ENCODE results near the gene RIMS1.

Gene RIMS1, protein sequence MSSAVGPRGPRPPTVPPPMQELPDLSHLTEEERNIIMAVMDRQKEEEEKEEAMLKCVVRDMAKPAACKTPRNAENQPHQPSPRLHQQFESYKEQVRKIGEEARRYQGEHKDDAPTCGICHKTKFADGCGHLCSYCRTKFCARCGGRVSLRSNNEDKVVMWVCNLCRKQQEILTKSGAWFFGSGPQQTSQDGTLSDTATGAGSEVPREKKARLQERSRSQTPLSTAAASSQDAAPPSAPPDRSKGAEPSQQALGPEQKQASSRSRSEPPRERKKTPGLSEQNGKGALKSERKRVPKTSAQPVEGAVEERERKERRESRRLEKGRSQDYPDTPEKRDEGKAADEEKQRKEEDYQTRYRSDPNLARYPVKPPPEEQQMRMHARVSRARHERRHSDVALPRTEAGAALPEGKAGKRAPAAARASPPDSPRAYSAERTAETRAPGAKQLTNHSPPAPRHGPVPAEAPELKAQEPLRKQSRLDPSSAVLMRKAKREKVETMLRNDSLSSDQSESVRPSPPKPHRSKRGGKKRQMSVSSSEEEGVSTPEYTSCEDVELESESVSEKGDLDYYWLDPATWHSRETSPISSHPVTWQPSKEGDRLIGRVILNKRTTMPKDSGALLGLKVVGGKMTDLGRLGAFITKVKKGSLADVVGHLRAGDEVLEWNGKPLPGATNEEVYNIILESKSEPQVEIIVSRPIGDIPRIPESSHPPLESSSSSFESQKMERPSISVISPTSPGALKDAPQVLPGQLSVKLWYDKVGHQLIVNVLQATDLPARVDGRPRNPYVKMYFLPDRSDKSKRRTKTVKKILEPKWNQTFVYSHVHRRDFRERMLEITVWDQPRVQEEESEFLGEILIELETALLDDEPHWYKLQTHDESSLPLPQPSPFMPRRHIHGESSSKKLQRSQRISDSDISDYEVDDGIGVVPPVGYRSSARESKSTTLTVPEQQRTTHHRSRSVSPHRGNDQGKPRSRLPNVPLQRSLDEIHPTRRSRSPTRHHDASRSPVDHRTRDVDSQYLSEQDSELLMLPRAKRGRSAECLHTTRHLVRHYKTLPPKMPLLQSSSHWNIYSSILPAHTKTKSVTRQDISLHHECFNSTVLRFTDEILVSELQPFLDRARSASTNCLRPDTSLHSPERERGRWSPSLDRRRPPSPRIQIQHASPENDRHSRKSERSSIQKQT (N-terminal part only)

DNA sequence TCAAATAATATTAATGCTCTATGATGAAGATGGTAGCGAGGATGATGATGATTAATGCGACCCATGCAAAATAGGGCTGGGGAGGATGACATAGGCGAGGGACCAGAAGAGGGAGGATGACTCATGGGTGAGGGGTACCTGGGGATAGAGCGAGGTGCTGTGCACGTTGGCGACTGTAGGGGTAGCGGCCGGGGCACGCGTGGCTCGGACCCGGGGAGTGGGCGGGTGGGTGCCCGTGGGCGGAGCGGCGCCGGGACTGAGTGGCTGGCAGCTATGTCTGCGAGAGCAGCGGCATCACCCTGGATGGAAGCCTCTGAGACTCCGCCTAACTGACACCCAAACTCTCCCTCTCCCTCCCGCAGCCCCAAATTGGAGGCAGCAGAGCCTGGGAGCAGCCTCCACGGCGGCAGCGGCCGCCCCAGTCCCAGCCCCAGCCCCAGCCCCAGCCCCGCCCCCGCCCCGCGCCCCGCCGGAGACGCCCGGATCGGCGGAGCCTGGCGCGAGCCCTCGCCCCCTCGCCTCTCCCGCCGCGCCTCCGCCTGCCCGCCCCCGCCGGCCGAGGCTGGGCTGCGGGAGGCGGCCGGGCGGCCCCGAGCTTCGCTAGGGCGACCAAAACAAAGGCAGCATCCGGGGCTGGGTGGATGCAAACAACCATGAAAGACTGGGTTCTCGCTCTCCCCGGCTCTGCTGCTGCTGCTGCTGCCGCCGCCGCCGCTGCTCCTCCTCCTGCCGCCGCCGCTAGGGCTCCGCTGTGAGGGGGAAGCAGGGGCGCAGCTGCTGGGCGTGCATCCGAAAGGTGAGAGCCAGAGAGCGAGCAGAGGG is at the start of gene RIMS1:
Gene RIMS1 (plus strand): TSS at position 367 of the 822 bp plus-strand sequence. CDS start 474 bp downstream, outside the sequence.
- no peak for DNase-seq (ENCODE audit: low read depth in 2 of 2, low spot score in 1 of 2)

DNA sequence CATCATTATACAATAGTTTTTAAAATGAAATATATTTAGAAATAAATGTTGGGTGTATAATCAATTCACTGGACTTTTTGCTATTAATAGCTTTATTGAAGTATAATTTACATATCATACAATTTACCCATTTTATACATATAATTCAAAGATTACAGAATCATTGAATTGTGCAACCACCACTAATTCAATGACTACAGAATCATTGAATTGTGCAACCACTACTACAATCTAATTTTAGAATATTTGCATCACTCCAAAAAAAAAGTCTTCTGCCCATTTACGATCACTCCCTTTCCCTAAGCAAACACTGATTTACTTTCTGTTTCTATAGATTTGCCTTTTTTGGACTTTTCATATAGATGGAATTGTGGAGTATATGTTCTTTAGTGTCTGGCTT is 35.1 kb upstream of the RIMS1 start:
- no peak for DNase-seq (ENCODE audit: low read depth in 2 of 2, low spot score in 1 of 2)

DNA sequence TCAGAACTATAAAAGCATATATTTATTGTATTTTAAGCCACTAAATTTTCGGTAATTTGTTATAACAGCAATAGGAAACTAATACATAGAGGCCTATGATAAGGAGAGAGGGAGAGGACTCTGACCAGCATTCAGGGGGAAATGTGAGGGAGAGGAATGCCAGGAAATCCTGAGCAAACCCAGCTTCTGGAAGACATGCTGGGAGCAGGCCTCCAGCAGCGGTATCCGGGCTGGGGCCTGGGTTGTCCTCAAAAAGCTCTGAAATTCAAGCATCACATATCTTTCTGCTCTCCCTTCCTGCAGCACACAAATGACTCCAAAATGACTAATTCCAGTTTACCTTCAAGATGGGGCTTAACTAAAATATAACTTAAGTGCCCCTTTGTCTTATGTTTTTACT is 33.4 kb upstream of the RIMS1 start:
- no peak for DNase-seq (ENCODE audit: low read depth in 2 of 2, low spot score in 1 of 2)

DNA sequence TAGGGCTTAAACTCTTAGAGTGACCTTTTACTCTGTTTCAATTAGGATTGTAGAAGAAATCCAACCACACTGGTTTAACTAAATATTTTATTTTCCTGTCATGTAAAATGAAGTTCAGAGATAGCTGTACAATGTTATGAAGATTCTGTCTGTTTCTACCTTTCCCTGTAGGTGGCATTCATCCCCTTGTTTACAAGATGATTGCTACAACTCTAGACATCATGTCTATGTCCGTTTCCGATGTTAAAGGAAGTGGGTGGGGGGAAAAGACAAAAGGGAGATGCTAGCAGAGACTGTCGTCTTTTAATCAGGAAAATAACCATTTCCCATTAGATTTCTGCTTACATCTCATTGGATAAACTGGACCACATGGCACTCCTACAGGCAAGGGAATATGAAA is 30.9 kb upstream of the RIMS1 start:
- DNase-seq (ENCODE audit: low read depth in 2 of 2, low spot score in 1 of 2): no peak

- DNase-seq (ENCODE audit: low read depth in 2 of 2, low spot score in 1 of 2): no peak
These were observed 7.3 kb upstream of the RIMS1 start for GRCh38 chr6:71879016-71879415.

DNA sequence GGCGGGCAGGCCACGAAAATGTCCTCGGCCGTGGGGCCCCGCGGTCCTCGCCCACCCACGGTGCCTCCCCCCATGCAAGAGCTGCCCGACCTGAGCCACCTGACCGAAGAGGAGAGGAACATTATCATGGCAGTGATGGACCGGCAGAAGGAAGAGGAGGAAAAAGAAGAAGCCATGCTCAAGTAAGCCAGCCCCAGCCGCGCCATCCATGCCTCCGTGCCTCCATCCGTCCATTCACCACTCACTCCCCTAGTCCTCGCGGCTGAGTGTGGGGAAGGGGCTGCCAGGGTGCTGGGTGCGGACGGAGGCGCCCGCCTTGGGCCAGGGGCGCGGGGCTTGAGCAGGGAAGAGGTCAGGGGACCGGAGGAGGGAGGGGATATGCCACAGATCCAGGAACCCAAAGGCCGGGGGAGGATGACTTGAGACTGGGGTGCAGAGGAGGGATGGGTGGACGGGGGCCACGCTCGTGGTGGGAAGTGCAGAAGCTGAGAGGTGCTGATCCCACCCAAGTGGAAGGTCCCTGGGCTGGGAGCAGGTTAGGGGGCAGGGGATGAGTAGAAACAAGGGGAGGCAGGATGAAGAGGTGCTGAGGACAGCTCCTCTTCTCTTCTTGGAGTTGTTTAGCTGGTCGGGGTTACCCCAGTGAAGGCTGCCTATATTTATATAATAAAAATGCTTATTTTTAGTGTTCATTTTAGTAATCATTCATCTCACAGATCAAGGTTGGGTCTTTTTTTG is 825 bp downstream of the RIMS1 start:
- no peak for DNase-seq (ENCODE audit: low read depth in 2 of 2, low spot score in 1 of 2)

DNA sequence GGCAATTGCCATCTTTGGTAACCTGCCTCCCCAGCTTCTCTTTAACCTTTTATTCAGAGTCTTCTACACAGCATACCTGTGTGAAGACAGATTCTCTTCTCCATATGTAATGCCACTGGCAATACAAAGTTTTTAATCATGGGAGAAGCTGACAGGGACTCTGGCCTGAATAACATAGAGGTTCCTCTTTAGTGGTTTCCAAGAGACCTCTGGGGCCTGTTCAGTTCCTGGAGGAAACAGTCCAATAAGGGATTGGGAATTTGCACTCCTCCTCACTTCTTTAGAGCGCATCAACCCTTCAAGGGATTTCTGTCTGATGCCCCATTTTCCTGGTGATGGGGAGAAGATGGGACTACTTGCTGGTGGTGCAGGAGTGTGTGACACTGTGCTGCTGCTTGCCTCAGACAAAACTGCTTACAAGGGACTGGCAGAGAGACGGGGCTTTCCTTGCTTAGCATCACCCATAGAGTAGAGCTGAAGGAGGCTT is 1.4 kb downstream of the RIMS1 start:
- DNase-seq (ENCODE audit: low read depth in 2 of 2, low spot score in 1 of 2): no peak

GRCh38 chr6:71888756-71889340 is 2.5 kb downstream of the RIMS1 start:
- no peak for DNase-seq (ENCODE audit: low read depth in 2 of 2, low spot score in 1 of 2)

DNA sequence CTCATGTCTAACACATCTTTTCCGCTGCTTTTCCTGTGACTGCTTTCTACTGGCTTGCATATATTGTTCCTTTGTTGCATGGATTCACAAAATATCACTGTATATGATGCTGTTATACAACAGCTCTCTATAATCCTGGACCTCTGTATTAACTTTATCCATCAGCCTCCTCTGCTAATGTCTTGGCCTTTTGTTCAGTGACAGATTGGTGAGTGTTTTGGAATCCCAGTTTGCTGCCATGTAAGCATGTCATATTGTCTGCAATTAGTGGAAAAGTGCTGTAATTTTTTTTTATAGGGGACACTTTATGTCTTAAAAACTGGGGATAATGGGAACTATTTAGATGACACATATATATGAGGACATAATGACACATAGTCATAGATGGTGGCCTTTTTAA is 3.0 kb downstream of the RIMS1 start:
- DNase-seq (ENCODE audit: low read depth in 2 of 2, low spot score in 1 of 2): no peak

GRCh38 chr6:71892641-71893040 is 6.3 kb downstream of the RIMS1 start:
- DNase-seq (ENCODE audit: low read depth in 2 of 2, low spot score in 1 of 2): no peak

DNA sequence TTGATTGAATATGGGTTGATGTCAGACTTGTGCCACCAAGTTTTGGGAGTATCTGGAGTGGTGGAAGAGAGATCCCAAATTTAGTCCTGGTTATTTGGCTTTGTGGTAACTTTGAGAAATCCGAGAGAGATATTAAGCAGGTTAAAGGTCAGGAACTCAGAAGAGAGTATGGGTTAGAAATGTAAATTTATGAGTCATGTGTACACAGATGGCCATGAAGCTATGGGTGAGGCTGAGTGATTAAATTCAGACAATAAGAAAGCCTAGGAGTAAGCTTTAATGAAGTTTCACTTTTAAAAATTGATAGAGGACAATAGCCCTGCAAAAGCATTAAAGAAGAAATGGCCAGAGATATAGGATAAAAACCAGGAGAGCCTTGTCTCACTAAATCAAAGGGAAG is 14.3 kb downstream of the RIMS1 start:
- DNase-seq (ENCODE audit: low read depth in 2 of 2, low spot score in 1 of 2): no peak

DNA sequence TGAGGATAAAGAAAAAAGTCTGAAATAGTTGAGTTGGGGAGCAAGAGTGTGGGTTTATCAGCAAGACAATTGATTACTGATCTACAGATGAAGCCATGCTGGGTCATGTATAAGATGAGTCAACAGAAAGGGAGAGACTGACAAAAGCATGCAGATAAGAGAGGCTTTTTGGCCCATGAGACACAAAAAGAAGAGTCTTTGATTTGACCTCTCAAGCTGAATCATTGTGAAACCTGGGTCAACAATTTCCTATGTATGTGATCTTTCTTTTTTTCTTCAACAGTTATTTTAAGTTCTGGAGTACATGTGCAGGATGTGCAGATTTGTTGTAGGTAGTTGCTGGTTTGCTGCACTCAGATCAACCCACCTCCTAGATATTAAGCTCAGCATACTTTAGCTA is 15.9 kb downstream of the RIMS1 start:
- no peak for DNase-seq (ENCODE audit: low read depth in 2 of 2, low spot score in 1 of 2)

DNA sequence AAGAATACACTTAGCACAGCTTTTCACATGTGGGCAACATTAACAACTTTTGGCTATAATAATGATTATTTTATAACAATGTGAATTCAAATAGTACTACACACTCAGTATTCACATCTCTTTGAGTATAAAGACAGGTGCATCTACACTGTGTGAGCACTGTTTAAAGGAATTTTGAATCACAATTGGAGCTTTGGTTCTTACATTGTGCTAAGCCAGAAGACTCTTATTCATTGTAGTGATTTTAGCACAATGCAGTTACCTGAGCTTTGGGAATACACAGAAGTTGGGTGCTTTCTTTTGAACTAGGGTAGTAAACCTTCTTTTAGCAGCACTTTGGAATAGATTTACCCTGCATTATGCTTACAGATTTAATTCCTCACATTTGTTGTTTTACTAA is 20.5 kb downstream of the RIMS1 start:
- DNase-seq (ENCODE audit: low read depth in 2 of 2, low spot score in 1 of 2): no peak

GRCh38 chr6:71908162-71908765 is 21.9 kb downstream of the RIMS1 start:
- DNase-seq (ENCODE audit: low read depth in 2 of 2, low spot score in 1 of 2): no peak

DNA sequence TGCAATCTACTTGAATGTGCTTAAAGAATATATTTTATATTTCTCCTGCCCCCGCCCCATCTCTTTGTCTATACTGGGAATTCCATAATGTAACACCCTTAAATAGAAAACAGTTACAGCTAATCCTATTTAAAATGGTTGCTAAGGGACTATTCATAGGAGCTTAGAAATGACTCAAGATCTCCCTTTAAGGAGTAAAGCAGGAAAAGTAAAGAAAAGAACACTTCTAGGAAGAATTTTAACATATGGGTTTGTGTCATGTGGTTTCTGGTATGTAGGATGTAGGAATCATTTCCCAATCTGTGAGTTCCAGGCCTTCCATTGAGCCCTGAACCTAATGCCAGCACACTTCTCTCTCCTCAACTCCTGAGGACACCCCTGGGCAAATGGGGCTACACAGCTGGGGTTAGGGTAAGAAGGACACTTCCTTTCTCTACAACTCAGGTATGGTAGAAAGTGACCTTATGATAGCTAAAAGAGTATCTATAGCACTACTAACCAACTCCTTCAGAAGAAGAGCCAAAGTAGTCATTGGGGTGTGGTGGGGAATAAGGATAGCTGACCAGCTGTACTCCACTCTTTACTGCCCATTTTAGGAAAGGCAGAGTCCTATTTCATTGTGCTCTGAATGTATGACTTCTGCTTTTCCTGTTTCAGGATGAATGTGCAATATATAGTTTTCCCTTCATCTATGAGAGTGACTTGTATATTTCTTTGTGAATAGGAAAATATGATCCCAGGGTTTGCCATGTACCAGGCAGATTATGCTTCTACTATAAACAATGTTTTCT is 27.3 kb downstream of the RIMS1 start:
- no peak for DNase-seq (ENCODE audit: low read depth in 2 of 2, low spot score in 1 of 2)

DNA sequence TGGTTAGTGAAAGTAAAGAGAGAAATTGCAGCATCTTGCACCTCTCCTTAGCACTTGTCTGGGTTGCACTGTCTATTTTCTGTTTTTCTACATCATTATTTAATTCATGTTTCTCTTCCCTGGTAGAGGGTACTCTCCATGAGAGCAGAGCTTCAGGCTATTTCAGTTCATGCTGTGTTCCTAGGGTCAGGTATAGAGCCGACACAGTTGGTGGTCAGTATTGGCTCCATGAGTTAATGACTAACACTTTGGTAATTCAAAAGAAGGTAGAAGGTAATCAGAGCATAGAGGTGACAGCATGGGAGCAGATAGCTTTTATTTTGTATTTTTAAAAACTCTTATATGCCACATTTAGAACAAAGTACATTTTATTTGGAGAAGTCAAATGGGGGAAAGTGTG is 42.7 kb downstream of the RIMS1 start:
- DNase-seq (ENCODE audit: low read depth in 2 of 2, low spot score in 1 of 2): no peak

- DNase-seq (ENCODE audit: low read depth in 2 of 2, low spot score in 1 of 2): no peak
These were observed 47.5 kb downstream of the RIMS1 start for GRCh38 chr6:71933881-71934280.

DNA sequence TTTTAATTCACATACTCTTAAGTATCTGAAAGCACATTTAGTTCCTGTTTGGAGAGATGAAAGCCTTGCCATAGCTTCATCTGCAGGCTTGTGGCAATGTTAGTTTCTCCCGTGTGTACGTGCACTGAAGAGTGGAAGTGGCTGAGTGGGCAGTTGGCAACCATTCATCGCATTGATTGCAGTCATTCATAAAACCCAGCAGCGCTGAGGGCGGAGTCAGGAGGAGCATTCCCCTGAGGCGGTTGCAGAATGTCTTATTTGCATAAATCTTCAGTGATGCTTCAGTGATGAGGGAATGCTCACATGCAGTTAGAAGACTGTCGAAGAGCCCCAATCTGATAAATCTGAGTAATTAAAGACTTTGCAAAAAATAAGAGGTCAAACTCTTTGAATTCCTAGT is 79.1 kb downstream of the RIMS1 start:
- no peak for DNase-seq (ENCODE audit: low read depth in 2 of 2, low spot score in 1 of 2)
